Subcutaneous abdominal adipose tissue (tissue), 5 donors: ENCODE results near the gene TMC7.

ENCODE experiments used
- H3K27ac ChIP-seq: one replicate; pipeline ENCODE4 v1.7.0; 2013; ENCODE audit warnings: low read depth, mild to moderate bottlenecking, inconsistent platforms, low read length, moderate library complexity
- H3K27me3 ChIP-seq, 5 donors: one replicate each; pipeline ENCODE4 v1.7.0; 2013; ENCODE audit warnings: low read length in 5 of 5, inconsistent platforms in 1 of 5; ENCODE audit not compliant: control insufficient read depth in 5 of 5, insufficient read depth in 4 of 5
- H3K36me3 ChIP-seq, 5 donors: one replicate each; pipeline ENCODE4 v1.7.0; 2013; ENCODE audit warnings: low read length in 5 of 5; ENCODE audit not compliant: control insufficient read depth in 5 of 5, insufficient read depth in 5 of 5
- H3K4me1 ChIP-seq, 5 donors: one replicate each; pipeline ENCODE4 v1.7.0; 2013; ENCODE audit warnings: low read length in 5 of 5, mild to moderate bottlenecking in 3 of 5, moderate library complexity in 1 of 5; ENCODE audit not compliant: control insufficient read depth in 5 of 5, insufficient read depth in 5 of 5
- H3K4me3 ChIP-seq, 5 donors: one replicate each; pipeline ENCODE4 v1.7.0; 2013; ENCODE audit warnings: low read length in 5 of 5, low read depth in 1 of 5
- H3K9ac ChIP-seq, 5 donors: one replicate each; pipeline ENCODE4 v1.7.0; 2013; ENCODE audit warnings: low read length in 5 of 5, mild to moderate bottlenecking in 4 of 5, moderate library complexity in 3 of 5
- H3K9me3 ChIP-seq, 5 donors: one replicate each; pipeline ENCODE4 v1.7.0; 2013; ENCODE audit warnings: low read length in 5 of 5; ENCODE audit not compliant: control insufficient read depth in 5 of 5
- donor health status: healthy.
- donor health status: healthy.
- donor health status: healthy.
- donor health status: healthy.
- donor health status: healthy.

TMC7 gene

DNA sequence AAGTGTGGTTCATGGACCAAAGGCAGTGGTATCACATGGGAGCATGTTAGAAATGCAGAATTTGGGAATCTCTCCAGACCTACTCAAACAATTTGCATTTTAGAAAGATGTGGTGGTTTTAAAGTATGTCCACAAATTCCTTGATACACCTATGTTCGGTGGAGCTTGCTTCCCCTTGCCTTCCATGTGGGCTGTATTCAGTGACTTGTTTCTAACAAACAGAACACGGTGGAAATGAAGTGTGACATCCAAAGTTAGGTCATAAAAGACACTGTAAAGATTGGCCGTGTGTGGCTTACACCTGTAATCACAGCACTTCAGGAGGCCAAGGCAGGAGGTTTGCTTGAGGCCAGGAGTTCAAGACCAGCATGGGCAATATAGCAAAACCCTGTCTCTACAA, 100.4 kb downstream of the TMC7 start:
- Histone ChIP-seq H3K36me3 (peaks cover 3 to 14% (median 12%) of the 10 kb centered on the region in 5 donors), H3K9me3 (no peaks in the 10 kb centered on the region), H3K4me3 (no peak overlapping the region), H3K27me3 (no peaks in the 10 kb centered on the region), H3K27ac (no peak overlapping the region), H3K4me1 (peaks cover 3 to 16% (median 11%) of the 10 kb centered on the region in 5 donors), H3K9ac (no peak overlapping the region)

DNA sequence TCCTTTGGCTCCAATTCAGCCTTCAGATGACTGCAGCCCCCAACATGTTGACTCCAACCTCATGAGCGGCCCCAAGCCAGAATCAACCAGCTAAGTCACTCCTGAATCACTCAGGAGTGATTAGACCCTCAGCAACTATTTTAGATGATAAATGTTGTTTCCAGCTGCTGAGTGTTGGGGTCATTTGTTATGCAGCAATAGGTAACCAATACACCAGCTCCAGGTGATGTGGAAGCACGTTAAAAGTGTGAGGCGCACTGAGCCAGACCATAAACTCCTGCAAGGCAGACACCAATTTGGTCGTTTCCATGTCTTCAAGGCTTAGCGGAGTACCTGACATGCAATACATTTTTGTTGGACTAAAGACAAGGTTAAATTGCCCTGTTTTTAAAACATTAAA, 101.1 kb downstream of the TMC7 start:
- no peak overlapping the region for H3K4me3 ChIP-seq
- H3K4me1 ChIP-seq, result peaks cover 3 to 16% (median 11%) of the 10 kb centered on the region in 5 donors
- H3K36me3 ChIP-seq, result peaks cover 0 to 12% (median 8%) of the 10 kb centered on the region in 5 donors
- H3K9me3 ChIP-seq, result no peaks in the 10 kb centered on the region
- no peaks in the 10 kb centered on the region for H3K27me3 ChIP-seq
- no peak overlapping the region for H3K27ac ChIP-seq
- H3K9ac ChIP-seq, result no peak overlapping the region

- Histone ChIP-seq H3K4me3 (peak overlapping the region in 2 of 5 donors; percentile 67 to 78), H3K9ac (peak overlapping the region in 4 of 5 donors; percentile 34 to 75 (median 65)), H3K27me3 (no peaks in the 10 kb centered on the region), H3K36me3 (peaks cover 0 to 9% (median 8%) of the 10 kb centered on the region in 5 donors), H3K9me3 (no peaks in the 10 kb centered on the region), H3K27ac (no peak overlapping the region), H3K4me1 (peaks cover 3 to 16% (median 11%) of the 10 kb centered on the region in 5 donors)
These were observed 102.0 kb downstream of the TMC7 start for GRCh38 chr16:19085679-19086200.

GRCh38 chr16:19086322-19087199, 102.8 kb downstream of the TMC7 start:
- H3K9me3 ChIP-seq, result no peaks in the 10 kb centered on the region
- H3K36me3 ChIP-seq, result peaks cover 0 to 4% (median 4%) of the 10 kb centered on the region in 5 donors
- H3K27me3 ChIP-seq, result no peaks in the 10 kb centered on the region
- peak overlapping the region; percentile 67 to 81 (median 75) for H3K4me3 ChIP-seq
- peak overlapping the region; percentile 38 to 75 (median 69) for H3K9ac ChIP-seq
- peaks cover 3 to 16% (median 11%) of the 10 kb centered on the region in 5 donors for H3K4me1 ChIP-seq
- H3K27ac ChIP-seq, result no peak overlapping the region

DNA sequence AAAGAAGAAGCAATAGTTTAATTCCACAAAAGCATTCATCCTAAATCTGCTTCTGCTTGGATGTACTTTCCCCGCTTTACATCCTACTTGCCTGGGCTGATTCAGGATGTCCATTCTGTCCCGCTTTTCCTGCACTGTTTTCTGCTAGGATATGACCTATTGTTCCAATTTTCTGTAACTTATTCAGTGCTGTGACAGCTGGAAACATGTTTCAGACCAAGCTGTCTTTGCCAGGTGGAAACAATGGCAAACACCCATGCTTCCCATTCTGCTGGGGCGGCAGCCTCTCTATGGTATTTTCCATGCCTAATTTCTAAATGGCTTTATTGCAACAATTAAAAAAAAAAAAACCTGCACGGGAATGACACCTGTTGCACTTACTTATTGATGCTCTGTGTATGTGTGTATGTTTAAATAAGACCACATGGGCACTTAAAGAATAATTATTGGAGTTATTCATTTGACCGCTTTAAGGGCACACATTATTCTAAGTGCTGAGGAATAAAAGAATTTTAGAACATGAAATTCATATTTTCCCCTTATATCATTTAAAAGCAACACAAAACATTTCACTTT, 104.7 kb downstream of the TMC7 start:
- H3K4me3 ChIP-seq, result no peak overlapping the region
- no peaks in the 10 kb centered on the region for H3K9me3 ChIP-seq
- no peak overlapping the region for H3K27ac ChIP-seq
- no peak overlapping the region for H3K9ac ChIP-seq
- H3K4me1 ChIP-seq, result peaks cover 3 to 23% (median 16%) of the 10 kb centered on the region in 5 donors
- H3K27me3 ChIP-seq, result no peaks in the 10 kb centered on the region
- no peaks in the 10 kb centered on the region for H3K36me3 ChIP-seq

GRCh38 chr16:19089410-19089955, 105.7 kb downstream of the TMC7 start:
- Histone ChIP-seq H3K4me3 (no peak overlapping the region), H3K27ac (no peak overlapping the region), H3K9ac (no peak overlapping the region), H3K4me1 (peaks cover 3 to 23% (median 16%) of the 10 kb centered on the region in 5 donors), H3K9me3 (no peaks in the 10 kb centered on the region), H3K36me3 (no peaks in the 10 kb centered on the region), H3K27me3 (no peaks in the 10 kb centered on the region)

DNA sequence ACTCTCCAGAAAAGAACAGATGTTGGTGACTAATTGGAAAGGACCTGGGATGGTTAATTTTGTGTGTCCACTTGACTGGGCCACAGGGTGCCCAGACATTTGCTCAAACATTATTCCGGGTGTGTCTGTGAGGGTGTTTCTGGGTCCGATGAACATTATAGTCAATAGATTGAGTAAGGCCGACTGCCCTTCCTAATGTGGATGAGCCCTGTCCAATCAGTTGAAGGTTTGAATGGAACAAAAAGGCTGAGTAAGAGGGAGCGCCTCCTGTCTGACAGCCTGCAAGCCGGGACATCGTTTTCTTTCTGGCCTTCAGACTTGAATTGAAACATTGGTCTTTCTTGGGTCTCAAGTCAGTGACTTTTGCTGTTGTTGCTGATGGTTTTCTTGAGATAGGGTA, 107.2 kb downstream of the TMC7 start:
- H3K9me3 ChIP-seq, result no peaks in the 10 kb centered on the region
- peaks cover 3 to 19% (median 14%) of the 10 kb centered on the region in 5 donors for H3K4me1 ChIP-seq
- no peak overlapping the region for H3K4me3 ChIP-seq
- H3K9ac ChIP-seq, result no peak overlapping the region
- no peak overlapping the region for H3K27ac ChIP-seq
- H3K36me3 ChIP-seq, result no peaks in the 10 kb centered on the region
- no peaks in the 10 kb centered on the region for H3K27me3 ChIP-seq

- no peak overlapping the region for H3K4me3 ChIP-seq
- H3K36me3 ChIP-seq, result no peaks in the 10 kb centered on the region
- no peaks in the 10 kb centered on the region for H3K27me3 ChIP-seq
- no peak overlapping the region for H3K9ac ChIP-seq
- H3K27ac ChIP-seq, result peak overlapping the region; percentile 73
- H3K4me1 ChIP-seq, result peaks cover 0 to 7% (median 4%) of the 10 kb centered on the region in 5 donors
- H3K9me3 ChIP-seq, result no peaks in the 10 kb centered on the region
These were observed 109.1 kb downstream of the TMC7 start for GRCh38 chr16:19092653-19093410.

DNA sequence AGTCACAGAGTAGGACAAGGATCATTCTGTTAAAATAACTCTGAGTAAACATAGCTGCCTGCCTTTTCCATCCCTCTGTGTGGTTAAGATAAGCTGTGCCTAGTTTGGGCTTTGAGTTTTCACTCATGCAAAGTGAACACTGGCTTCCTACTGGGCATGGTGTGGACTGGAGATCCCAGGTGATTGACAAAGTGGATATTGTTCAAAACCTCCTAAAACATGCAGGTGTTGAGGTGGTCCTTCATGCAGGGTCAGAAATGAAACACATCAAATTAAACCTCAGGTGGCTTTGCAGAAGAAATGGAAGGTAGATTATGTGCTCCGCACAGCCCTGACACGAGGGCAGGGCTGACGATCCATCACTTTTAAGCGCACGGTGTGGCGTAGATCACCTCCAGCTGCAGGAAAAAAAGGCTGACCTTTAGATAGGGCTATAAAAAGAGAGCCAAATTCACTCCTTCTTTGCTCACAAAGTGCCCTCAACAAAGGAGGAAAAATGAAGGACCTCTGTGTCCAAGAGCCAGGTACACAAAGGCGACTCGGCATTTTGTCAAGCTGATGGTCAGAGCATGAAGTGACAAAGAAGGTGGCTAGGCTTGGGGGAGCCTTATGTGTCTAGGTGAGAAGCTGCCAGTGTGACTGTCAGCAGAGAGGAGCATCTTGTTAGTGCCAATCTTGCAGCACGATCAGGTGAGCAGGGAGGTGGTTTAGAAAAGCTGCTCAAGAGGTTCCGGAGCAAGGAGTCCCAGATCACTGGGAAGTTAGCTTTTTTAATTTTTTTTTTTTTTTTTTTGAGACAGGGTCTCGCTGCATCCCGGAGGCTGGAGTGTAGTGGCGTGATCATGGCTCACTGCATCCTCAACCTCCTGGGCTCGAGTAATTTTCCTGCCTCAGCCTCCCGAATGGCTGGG, 110.2 kb downstream of the TMC7 start:
- Histone ChIP-seq H3K27ac (no peak overlapping the region), H3K36me3 (no peaks in the 10 kb centered on the region), H3K9me3 (no peaks in the 10 kb centered on the region), H3K9ac (no peak overlapping the region), H3K4me1 (peaks cover 0 to 7% (median 4%) of the 10 kb centered on the region in 5 donors), H3K4me3 (no peak overlapping the region), H3K27me3 (no peaks in the 10 kb centered on the region)
